GM18505 (cell line): ENCODE results near the gene FAAP24.
"Not testable (repeated sequence)": the region's sequence is repeated elsewhere in the genome, so short reads cannot be mapped to it uniquely, and the experiment has no call there.

Source experiments
- ATAC-seq: cut with Tn5 transposase; IDR thresholded peaks from one replicate; pipeline ENCODE4 v1.9.1; 2021; ENCODE audit not compliant: unreplicated experiment
- POLR2A ChIP-seq: IDR thresholded peaks from 4 replicates; pipeline ENCODE4 v1.6.1; 2011; ENCODE audit warnings: borderline replicate concordance; ENCODE audit not compliant: insufficient read depth, insufficient read length; ENCODE audit errors: extremely low read depth

The FAAP24 gene

DNA sequence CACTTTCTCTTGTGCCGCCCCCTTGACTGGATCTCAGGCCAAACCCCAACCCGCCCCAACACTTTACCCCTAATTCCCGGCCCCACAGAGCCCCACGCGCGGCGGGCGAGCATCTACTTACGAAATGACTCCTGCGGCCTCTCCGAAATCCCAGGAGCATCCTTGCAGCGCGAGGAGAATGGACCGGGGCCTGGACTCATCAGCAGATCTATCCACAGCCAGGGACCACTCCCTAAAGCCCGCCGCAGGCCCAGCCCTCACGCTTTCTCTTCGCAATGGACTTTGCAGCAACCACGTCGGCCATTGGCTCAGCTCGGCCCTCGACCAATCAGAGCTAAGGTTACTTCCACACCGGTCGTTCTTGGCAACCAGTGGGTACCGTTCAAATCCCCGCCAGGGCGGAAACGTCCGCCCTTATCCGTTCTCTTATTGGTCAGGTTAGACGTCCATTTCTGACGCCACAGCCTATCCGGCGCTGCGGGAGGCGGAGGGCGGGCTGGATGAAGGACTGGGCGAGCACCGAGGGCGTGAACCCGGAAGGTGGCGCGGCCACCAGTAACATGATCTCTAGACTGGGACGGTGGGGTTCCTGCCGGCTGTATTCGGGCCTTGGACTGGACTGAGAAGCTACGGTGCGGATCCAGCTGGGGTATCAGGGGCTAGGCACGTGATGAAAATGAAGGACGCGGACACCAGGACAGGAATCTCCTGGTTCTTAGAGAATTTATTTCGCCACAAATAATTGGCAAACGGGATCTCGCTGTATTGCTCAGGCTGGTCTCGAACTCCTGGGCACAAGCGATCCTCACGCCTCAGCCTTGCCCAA, at the start of gene FAAP24, which contains the start of gene CEP89:
Gene FAAP24, plus strand, starts transcription at position 528 of the 826 bp plus-strand sequence. CDS start 955 bp downstream, outside the sequence.
Gene CEP89, minus strand, starts transcription at position 244 of the 826 bp plus-strand sequence. Its CDS starts 84 bp downstream, at position 160.
- peak; percentile 98 for ATAC-seq
- TF ChIP-seq POLR2A, result peak; percentile 89

DNA sequence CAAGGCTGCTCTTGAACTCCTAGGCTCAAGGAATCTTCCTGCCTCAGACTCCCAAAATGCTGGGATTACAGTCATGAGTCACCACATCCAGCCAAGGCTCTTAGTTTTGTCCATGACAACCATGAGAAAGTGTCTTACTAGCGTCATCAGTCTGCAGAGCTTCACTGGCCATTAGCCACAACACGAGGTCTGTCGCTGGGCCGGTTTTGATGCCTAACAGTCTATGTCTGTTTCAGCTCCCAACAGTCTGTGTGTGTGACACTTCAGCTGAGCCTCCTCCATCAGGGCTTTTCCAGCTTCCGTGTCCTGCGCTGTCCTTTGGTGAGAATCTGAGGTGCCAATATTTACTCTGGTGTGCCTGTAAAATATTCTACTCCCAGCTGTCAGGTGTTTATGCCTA, 47.8 kb upstream of the FAAP24 start:
- no peak for ATAC-seq
- TF ChIP-seq POLR2A, result no peak

DNA sequence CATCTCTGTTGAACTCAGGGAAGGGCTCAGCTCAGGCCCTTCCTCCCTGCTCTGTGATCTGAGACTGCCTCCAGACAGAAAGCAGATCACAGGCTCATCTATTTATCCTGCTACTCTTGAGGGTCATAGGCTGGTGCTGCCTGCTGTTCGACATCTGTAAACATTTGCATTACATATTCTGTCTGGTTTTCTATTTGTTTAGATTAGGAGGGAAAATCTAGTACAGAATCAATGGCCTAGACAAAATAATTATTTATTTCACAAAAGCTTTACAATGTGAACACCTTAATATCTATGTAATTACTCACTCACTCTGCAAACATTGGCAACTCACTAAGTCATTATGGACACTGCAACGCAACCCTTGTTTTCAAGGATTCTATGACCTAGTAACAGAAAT, 43.2 kb upstream of the FAAP24 start:
- TF ChIP-seq POLR2A, result no peak
- ATAC-seq, result no peak

DNA sequence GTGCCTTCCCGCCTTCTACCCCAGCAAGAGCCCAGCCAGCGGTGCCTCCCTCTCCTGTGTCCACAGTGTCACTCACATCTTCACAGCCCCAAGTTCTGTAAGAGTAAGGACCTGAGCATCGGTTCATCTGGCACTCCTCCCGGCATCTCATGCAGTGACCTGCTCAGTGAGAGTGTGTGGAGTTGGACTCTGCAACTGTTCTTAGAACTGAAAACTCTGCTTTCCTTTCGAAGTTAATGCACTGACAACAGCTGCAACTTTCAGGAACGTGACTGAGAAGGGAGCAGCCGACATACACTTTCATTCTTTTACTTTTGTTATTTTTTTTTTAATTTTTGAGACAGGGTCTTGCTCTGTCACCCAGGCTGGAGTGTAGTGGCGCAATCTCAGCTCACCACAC, 41.5 kb upstream of the FAAP24 start:
- ATAC-seq, result no peak
- TF ChIP-seq POLR2A, result no peak

- ATAC-seq, result no peak
- no peak for TF ChIP-seq POLR2A
These were observed 38.5 kb upstream of the FAAP24 start for GRCh38 chr19:32933571-32933970.

- no peak for TF ChIP-seq POLR2A
- ATAC-seq, result no peak
These were observed 36.4 kb upstream of the FAAP24 start for GRCh38 chr19:32935629-32936028.

- TF ChIP-seq POLR2A, result no peak
- no peak for ATAC-seq
These were observed 36.0 kb upstream of the FAAP24 start for GRCh38 chr19:32936065-32936464.

DNA sequence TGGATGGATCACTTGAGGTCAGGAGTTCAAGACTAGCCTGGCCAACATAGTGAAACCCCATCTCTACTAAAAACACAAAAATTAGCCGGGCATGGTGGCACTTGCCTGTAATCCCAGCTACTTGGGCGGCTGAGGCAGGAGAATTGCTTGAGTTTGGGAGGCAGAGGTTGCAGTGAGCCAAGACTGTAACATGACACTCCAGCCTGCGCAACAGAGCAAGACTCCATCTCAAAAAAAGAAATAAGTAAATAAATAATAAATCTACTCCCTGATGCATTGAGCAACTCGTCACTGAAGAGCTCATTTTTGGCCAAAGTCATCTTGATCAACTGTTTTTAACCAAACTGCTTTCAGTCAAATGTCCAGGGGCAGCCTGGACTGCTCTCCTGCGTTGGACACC, 30.8 kb upstream of the FAAP24 start:
- not testable (repeated sequence) for ATAC-seq

DNA sequence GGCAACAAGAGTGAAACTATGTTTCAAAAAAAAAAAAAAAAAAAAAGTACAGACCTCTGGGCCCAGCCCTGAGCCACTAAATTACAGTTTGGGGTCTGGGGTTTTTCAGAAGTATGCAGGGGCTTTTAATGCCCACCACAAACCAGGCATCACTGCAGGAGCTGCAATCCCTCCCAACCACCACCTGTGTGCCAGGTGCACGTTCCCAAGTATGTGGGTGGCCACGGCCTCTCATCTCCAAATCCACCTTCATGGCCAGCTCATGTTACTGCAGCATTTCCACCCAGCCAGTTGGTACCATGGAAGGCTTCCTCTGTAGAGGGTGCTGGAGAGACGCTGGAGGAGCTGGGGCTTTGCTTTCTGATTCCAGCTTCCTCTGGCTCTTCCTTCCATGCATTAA, 26.8 kb upstream of the FAAP24 start:
- no peak for TF ChIP-seq POLR2A
- no peak for ATAC-seq

- ATAC-seq, result no peak
- no peak for TF ChIP-seq POLR2A
These were observed 5.3 kb upstream of the FAAP24 start for GRCh38 chr19:32966750-32967149.

DNA sequence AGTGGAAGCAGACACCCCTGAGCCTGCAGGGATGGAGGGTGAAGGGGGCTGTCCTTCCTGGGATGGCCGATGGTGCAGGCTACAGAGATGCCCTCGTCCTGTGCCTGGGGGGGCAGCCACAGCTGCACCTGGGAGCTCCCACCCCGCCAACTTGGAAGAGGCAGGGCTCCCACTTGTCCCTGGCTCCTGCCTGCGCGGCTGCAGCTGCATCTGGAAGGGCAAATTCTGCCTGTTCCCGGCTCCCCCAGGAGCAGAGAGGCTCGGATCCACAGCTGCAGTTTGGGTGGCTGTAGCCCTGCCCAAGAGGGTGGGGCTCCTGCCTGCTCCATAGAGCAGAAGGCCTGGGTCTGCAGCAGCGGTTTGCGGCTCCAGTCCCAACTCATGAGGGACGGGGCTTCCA, 2.5 kb upstream of the FAAP24 start:
- TF ChIP-seq POLR2A, result no peak
- ATAC-seq, result no peak

- TF ChIP-seq POLR2A, result no peak
- no peak for ATAC-seq
These were observed 938 bp upstream of the FAAP24 start for GRCh38 chr19:32971012-32971595.

DNA sequence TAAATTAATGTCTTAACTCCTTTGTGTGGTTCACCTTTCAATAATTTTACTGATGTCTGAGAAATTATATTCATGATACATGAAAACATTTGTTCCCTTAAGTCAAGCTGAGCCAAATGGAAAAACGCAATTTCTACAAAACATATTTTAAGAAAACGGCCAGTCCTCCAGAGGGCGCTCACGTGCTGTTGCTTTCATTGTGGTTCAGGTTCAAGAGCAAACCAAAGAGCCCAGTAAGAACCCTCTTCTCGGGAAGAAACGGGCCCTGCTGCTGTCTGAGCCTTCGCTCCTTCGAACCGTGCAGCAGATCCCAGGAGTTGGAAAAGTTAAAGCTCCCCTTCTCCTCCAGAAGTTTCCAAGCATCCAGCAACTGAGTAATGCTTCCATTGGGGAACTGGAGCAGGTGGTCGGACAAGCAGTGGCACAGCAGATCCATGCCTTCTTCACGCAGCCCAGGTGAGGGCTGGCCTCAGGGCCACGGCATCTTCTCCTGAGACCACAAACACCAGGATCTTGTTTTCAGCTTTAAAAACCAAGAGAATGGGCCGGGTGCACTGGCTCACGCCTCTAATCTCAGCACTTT, 4.3 kb downstream of the FAAP24 start:
- ATAC-seq, result no peak
- TF ChIP-seq POLR2A, result no peak

DNA sequence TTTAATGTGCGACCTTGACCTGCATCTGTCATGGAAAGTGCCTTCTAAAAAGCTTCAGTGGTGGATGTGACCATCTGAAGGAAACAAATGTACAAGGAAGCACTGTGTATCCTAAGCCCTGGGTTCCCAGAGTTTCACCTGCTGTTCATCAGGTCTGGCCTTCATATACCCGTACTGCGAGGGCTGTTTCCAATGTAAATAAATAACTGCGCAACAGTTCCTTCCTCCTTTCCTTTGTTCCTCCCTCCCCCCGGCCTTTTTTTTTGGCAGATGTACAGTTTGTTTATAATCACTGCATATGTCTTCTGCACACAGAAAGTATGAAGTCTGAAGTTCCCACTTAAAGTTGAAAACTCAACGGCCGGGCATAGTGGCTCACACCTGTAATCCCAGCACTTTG, 5.2 kb downstream of the FAAP24 start:
- ATAC-seq, result no peak
- TF ChIP-seq POLR2A, result no peak

- not testable (repeated sequence) for ATAC-seq
These were observed 5.8 kb downstream of the FAAP24 start for GRCh38 chr19:32977813-32978212.

DNA sequence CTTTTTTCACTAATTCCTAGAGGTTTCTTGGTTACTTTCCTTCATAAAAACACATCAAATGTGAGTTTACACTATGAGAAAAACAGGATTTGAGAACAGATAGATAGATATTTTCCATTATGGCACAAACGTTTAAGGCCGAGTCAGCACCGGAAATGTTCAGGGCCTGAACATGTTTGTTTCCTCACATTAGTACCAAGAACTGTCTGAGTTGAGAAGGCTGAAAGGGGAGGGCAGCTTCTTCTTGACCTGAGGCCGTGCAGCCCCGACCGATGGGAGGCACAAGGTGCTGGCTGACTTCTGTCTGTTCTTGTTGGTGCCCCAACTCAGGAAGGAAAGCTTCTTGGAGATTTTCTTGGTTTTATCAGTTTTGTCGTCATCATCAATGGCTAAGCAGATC, 7.8 kb downstream of the FAAP24 start:
- not testable (repeated sequence) for ATAC-seq

DNA sequence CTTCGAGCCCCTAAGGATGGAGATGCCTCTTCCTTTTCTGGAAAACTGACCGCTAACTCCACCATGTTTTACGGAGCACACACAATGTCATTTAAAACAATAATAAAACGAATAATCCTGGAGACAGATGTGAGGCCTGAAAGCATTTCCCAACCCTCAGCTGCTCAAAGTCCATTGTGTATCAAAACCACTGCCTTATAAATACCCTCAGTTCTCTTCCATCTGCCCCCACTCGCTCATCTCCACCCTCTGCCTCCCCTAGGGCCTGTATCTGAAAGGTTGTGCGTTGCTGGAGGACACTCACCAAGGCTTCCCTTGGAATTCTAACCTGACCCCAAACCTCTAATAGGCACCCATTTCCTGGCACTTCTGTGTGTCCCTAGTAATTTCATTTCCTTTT, 10.4 kb downstream of the FAAP24 start:
- ATAC-seq, result not testable (repeated sequence)

DNA sequence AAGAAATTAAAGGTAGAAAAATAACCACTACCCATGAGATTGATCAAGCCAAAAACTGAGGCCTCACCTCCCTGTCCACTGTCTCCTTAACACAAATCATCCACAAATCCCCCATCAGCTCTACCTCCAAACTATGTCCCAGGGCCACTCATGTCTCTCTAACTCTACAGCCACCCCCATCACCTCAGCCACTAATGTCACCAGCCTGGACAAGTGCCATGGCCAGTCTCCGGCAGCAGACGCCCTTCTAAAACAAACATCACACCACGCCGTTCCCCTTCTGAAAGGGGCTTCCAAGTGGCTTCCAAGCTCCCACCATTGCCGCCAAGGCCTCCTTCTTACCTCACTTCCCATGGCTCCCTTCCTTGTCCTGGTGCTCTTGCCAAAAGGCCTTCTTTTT, 16.2 kb downstream of the FAAP24 start:
- not testable (repeated sequence) for ATAC-seq
